Lower lobe of right lung (tissue), 2 donors: Measurements from ENCODE around the gene MFSD11. TPM values are rescaled to one million over a fixed set of nuclear protein-coding genes. Genes with fewer than 3 reads are reported as not detected.

Experiments
- ATAC-seq, 2 donors: fragments of 200-7000 bp; cut with Tn5 transposase; one replicate each; pipeline ENCODE4 v1.9.1; 2020 to 2022; ENCODE audit warnings: mild to moderate bottlenecking in 2 of 2, moderate library complexity in 2 of 2
- DNase-seq: peaks from one replicate; pipeline ENCODE4 v3.0.0-alpha.2; 2020
- H3K27ac ChIP-seq: fragments of 200-600 bp; one replicate; pipeline ENCODE4 v1.8.0; 2022
- H3K27me3 ChIP-seq: fragments of 200-600 bp; one replicate; pipeline ENCODE4 v1.8.0; 2022; ENCODE audit warnings: low read depth
- H3K36me3 ChIP-seq: fragments of 200-600 bp; one replicate; pipeline ENCODE4 v1.8.0; 2022; ENCODE audit warnings: mild to moderate bottlenecking
- H3K4me1 ChIP-seq: fragments of 200-600 bp; one replicate; pipeline ENCODE4 v1.8.0; 2022
- H3K4me3 ChIP-seq: fragments of 200-600 bp; one replicate; pipeline ENCODE4 v1.8.0; 2022; ENCODE audit warnings: mild to moderate bottlenecking
- H3K9me3 ChIP-seq: fragments of 200-600 bp; one replicate; pipeline ENCODE4 v1.8.0; 2022
- intact Hi-C: fragments of 100-400 bp; cut with DNase I; formaldehyde crosslinking; loops from one replicate; pipeline ENCODE4 v1.11.0; 2022
- total RNA-seq: library from RNA; stranded (reverse); fragmentation: NEBNext Ultra II Directional; extraction: Animal tissue kit (Norgen Biotek cat#: 25700); gene quantifications from one replicate; pipeline ENCODE4 v1.2.1, GENCODE V29; 2021
- TF ChIP-seq, protein P1 (sequence below): fragments of 200-600 bp; IDR thresholded peaks from one replicate; pipeline ENCODE4 v1.8.0; 2022; ENCODE audit warnings: antibody characterized with exemption, mild to moderate bottlenecking
- donor health status: DM: no; HTN: yes; CAD: no; lungs with severe emphysema.

MFSD11 gene
- total RNA-seq, 1 donor from 2014 or later, result 32.2 TPM

DNA sequence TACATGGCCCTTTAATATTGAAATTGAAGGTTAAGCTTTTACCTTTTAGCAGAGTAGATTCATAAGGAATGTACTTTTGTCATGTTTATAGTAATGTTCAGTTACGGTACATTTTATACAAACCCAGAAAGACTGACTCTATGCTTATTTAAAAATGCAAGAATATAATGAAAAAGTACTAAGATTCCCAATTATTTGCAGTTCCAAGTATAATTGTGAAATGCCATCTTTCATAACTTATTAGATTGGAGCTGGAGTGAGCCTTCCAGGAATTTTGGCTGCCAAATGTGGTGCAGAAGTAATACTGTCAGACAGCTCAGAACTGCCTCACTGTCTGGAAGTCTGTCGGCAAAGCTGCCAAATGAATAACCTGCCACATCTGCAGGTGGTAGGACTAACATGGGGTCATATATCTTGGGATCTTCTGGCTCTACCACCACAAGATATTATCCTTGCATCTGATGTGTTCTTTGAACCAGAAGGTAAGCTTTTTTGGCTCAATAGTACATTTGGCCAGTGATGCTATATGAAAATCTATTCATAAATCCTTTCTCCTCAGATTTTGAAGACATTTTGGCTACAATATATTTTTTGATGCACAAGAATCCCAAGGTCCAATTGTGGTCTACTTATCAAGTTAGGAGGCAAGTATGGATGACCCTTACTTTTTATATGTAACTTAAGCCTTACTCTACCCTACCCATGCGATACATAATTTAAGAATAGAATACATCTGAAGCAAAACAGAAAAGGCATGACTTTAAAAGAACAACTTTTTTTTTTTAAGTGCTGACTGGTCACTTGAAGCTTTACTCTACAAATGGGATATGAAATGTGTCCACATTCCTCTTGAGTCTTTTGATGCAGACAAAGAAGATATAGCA is 4.9 kb upstream of the MFSD11 start:
- Histone ChIP-seq H3K4me1 (peaks cover 73% of the 10 kb centered on the region), H3K36me3 (peaks cover 72% of the 10 kb centered on the region), H3K27me3 (no peaks in the 10 kb centered on the region), H3K27ac (no peak overlapping the region), H3K4me3 (no peak overlapping the region), H3K9me3 (no peaks in the 10 kb centered on the region)
- ATAC-seq, result no peak
- intact Hi-C loops, result no loop called here
- TF ChIP-seq, protein P1, sequence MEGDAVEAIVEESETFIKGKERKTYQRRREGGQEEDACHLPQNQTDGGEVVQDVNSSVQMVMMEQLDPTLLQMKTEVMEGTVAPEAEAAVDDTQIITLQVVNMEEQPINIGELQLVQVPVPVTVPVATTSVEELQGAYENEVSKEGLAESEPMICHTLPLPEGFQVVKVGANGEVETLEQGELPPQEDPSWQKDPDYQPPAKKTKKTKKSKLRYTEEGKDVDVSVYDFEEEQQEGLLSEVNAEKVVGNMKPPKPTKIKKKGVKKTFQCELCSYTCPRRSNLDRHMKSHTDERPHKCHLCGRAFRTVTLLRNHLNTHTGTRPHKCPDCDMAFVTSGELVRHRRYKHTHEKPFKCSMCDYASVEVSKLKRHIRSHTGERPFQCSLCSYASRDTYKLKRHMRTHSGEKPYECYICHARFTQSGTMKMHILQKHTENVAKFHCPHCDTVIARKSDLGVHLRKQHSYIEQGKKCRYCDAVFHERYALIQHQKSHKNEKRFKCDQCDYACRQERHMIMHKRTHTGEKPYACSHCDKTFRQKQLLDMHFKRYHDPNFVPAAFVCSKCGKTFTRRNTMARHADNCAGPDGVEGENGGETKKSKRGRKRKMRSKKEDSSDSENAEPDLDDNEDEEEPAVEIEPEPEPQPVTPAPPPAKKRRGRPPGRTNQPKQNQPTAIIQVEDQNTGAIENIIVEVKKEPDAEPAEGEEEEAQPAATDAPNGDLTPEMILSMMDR, result no peak
- DNase-seq, result no peak

DNA sequence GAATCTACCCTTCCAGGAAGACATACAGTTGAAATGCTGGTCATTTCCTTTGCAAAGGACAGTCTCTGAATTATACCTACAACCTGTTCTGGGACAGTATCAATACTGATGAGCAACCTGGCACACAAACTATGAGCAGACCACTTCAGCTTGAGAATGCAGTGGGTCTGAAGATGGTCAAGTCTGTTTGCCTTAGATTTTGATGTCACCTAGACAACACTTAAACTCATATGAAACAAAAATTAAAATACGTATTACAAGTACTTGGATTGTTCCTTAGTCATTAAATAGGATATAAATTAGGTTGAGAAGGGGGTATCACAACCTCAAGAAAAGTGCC is 4.3 kb upstream of the MFSD11 start:
- TF ChIP-seq, protein P1, result no peak
- Histone ChIP-seq H3K27ac (no peak overlapping the region), H3K27me3 (no peaks in the 10 kb centered on the region), H3K4me1 (peaks cover 71% of the 10 kb centered on the region), H3K9me3 (no peaks in the 10 kb centered on the region), H3K4me3 (no peak overlapping the region), H3K36me3 (peaks cover 72% of the 10 kb centered on the region)
- no peak for ATAC-seq
- intact Hi-C loops, result no loop called here
- no peak for DNase-seq

DNA sequence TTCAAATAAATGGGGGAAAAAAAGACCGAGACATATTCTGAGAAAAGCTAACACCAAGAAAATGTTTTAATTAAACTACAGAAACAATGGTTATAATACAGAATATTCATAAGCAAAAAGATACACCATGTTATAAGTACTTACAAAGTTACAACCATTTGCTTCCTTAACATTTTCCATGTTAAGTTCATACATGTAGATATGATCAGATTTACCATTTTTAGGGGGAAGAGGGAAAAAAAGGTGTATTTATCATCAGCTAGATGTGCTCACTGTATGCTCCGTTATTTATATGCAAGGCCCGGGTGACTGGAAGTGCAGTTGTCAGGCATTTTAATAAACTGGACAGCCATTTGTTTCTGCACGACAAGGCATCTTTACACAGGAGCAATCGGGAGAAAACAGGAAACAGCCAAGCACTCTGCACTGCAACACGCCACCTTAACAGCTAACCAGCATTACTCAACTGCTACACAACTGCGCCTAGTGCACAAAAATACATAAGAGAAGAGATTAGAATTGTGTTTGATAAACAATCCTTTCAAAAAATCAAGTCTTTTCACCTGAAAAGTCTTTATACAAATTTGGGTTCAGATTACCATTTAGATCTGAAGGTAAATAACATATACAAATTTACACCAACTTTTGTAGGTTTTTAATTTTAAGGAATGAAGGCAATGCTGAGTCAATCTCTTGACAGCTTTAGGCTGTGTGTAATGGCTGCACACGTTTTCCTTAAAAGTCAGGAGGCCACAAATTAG is 3.7 kb upstream of the MFSD11 start:
- DNase-seq (no peak), ATAC-seq (no peak)
- Histone ChIP-seq H3K36me3 (peaks cover 69% of the 10 kb centered on the region), H3K27me3 (no peaks in the 10 kb centered on the region), H3K27ac (peak overlapping the region; percentile 98), H3K4me1 (peaks cover 72% of the 10 kb centered on the region), H3K9me3 (no peaks in the 10 kb centered on the region), H3K4me3 (peak overlapping the region; percentile 95)
- TF ChIP-seq, protein P1, result no peak
- intact Hi-C loops, result no loop called here

DNA sequence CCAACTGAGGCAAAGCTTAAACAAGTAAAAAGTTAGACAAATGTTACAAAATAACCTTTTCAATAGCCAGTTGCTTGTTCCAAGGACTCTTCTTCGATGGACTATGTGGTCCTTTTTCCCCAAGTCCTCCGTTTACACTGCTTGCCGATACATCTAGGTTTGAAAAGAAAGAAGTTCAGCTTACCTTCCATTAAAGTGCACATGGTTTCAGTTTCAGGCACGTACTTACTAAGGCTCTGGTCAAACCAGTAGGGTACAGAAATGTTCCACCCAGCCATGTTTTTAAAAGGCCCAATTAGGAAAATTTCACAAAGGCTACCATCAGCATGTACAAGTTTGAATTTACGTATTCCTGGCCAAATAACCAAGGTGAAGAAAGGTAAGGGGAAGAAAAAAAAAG is 2.9 kb upstream of the MFSD11 start:
- TF ChIP-seq, protein P1, result no peak
- H3K4me1 ChIP-seq, result peaks cover 72% of the 10 kb centered on the region
- peak overlapping the region; percentile 95 for H3K4me3 ChIP-seq
- DNase-seq (no peak), ATAC-seq (no peak)
- intact Hi-C loops, result no loop called here
- H3K27me3 ChIP-seq, result no peaks in the 10 kb centered on the region
- peak overlapping the region; percentile 98 for H3K27ac ChIP-seq
- no peaks in the 10 kb centered on the region for H3K9me3 ChIP-seq
- H3K36me3 ChIP-seq, result peaks cover 62% of the 10 kb centered on the region

DNA sequence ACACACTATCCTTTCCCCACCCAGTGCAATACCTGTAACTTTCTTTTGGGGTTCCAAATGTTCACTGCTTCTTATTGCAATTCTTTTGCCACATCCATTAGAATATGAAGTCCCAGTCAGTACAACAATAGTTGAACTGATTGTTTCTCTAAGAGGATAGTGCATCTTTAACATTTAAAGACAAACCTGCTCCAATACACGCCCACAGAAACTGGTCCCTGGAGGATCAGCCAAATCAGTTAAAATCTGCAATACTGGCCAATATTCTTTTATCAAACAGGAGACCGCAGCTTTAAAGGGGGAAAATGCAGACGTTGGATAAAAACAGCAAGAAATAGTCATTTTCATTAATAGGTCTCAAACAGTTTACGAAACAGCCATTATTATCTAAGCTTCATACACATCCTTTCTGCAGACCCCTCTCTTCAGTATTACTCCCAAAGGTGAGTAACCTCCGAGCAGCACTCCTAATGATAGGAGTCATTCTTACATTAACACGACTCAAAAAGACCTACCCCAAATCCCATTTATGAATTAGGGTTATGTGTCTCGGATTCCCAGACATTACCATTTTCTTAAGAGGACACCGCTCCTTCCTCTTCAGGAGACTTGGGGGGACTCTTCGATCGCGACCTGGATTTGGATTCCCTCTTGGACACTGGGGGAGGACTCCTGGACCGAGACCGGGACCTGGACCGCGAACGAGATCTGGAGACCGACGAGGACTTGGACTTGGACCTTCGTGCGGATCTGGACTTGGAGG is 2.2 kb upstream of the MFSD11 start:
- ATAC-seq, result no peak
- intact Hi-C loops, result no loop called here
- no peaks in the 10 kb centered on the region for H3K9me3 ChIP-seq
- TF ChIP-seq, protein P1, result no peak
- no peaks in the 10 kb centered on the region for H3K27me3 ChIP-seq
- H3K36me3 ChIP-seq, result peaks cover 54% of the 10 kb centered on the region
- H3K4me1 ChIP-seq, result peaks cover 74% of the 10 kb centered on the region
- peak overlapping the region; percentile 95 for H3K4me3 ChIP-seq
- DNase-seq, result no peak
- H3K27ac ChIP-seq, result peak overlapping the region; percentile 98
